ENCODE data around the gene NME4. TPM values are rescaled to one million over a fixed set of nuclear protein-coding genes. Genes with fewer than 3 reads are reported as not detected.

The NME4 gene
- total and polyA plus RNA-seq, 8 donors, result 72.3 to 199 (median 158) TPM

DNA sequence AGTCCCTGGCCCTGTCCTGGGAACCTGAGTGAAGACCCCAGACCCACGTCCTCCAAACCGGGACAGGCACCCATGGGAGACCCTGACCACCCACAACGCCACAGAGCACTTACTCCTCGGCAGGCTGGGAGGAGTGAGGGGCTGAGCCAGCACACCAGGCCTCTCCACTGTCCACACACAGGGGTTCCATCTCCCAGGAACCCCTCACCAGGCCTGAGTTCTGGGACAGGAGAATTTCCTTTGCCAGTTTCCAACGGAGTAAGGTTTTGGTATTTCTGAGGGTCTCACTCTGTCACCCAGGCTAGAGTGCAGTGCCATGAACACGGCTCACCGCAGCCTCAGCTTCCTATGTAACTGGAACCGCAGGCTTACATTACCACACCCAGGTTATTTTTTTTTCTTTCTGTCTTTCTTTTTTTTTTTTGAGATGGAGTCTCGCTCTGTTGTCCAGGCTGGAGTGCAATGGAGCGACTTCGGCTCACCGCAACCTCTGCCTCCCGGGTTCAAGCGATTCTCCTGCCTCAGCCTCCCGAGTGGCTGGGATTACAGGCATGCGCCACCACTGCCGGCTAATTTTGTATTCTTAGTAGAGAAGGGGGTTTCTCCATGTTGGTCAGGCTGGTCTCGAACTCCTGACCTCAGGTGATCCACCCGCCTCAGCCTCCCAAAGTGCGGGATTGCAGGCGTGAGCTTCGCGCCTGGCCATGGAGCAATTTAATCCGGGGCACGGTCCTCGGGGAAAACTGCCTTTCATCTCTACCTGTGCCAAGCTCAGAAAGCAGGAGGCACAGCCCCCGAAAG is 16.8 kb upstream of the NME4 start:
- no peak for DNase-seq
- Histone ChIP-seq H3K4me3 (peak overlapping the region; percentile 77 to 99), H3K4me1 (peaks cover 18 to 46% of the 10 kb centered on the region in 2 donors), H3K9me3 (no peaks in the 10 kb centered on the region), H3K36me3 (peaks cover 0 to 27% of the 10 kb centered on the region in 2 donors), H3K27me3 (no peaks in the 10 kb centered on the region), H3K27ac (peak overlapping the region; percentile 46 to 54)
- no peak for ATAC-seq
- TF ChIP-seq, protein P1, sequence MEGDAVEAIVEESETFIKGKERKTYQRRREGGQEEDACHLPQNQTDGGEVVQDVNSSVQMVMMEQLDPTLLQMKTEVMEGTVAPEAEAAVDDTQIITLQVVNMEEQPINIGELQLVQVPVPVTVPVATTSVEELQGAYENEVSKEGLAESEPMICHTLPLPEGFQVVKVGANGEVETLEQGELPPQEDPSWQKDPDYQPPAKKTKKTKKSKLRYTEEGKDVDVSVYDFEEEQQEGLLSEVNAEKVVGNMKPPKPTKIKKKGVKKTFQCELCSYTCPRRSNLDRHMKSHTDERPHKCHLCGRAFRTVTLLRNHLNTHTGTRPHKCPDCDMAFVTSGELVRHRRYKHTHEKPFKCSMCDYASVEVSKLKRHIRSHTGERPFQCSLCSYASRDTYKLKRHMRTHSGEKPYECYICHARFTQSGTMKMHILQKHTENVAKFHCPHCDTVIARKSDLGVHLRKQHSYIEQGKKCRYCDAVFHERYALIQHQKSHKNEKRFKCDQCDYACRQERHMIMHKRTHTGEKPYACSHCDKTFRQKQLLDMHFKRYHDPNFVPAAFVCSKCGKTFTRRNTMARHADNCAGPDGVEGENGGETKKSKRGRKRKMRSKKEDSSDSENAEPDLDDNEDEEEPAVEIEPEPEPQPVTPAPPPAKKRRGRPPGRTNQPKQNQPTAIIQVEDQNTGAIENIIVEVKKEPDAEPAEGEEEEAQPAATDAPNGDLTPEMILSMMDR (IDR thresholded peaks at IDR 0.05), result no peak
- intact Hi-C loops (cut with DNase I), result no loop called here

DNA sequence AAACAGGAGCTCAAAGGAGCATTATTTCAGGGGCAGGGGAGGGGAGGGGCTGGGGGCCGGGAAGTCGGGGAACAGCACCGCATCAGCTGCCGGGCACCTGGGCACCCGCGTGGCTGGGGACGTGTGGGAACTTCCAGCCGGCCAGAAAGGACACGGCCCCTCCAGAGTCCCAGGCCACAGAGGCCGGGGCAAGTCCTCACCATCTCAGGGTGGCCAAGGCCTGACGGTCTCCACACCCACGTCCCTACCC is 16.3 kb upstream of the NME4 start:
- no peaks in the 10 kb centered on the region for H3K9me3 ChIP-seq
- peaks cover 0 to 22% of the 10 kb centered on the region in 2 donors for H3K36me3 ChIP-seq
- H3K27me3 ChIP-seq, result no peaks in the 10 kb centered on the region
- peak overlapping the region in 1 of 2 donors; percentile 79 for H3K27ac ChIP-seq
- peak overlapping the region; percentile 77 to 99 for H3K4me3 ChIP-seq
- peaks cover 18 to 46% of the 10 kb centered on the region in 2 donors for H3K4me1 ChIP-seq
- TF ChIP-seq, protein P1 (IDR thresholded peaks at IDR 0.05), result no peak
- DNase-seq (peak in 1 of 4 donors; percentile 80), ATAC-seq (peak; percentile 6)
- intact Hi-C loops (cut with DNase I), result no loop called here

DNA sequence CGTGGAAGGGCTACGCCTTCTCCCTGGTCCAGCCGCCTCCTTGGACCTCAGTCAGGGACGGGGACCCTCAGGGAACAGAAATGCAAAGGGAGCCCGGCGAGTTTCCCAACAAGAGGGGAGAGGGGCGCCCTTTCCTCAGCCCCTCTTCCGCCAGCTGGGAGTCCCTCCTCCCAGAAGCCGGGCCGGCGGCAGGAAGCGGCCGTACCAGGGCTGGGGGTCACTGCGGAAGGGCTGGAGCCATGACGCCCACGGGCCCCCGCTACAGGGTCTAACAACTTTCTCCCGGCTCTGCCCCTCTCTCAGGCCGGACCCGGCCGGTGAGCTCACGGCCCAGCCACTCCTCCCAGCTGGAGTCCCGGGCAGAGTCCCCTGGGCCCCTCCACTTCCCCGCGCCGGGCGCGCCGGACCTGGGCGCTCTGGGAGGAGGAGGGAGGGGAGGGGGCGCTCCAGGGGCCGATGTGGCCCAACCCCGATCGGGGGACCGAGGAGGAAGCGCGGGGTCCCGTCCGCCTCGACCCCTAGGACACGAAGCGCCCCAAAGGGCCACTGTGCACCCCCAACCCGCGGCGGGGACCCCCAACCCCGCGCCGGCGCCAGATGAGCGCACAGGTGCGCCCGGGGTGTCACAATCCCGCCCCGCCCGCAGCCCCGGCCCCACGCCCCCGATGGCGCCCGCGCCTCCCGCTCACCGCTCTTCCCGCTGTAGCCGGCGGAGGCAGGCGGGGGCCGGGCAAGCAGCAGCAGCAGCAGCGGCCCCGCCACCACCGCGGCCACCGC is 15.8 kb upstream of the NME4 start:
- intact Hi-C loops (cut with DNase I), result no loop called here
- DNase-seq (peak in 1 of 4 donors; percentile 89), ATAC-seq (peak; percentile 11)
- Histone ChIP-seq H3K4me3 (peak overlapping the region; percentile 77 to 99), H3K9me3 (no peaks in the 10 kb centered on the region), H3K27me3 (no peaks in the 10 kb centered on the region), H3K36me3 (peaks cover 0 to 16% of the 10 kb centered on the region in 2 donors), H3K27ac (peak overlapping the region; percentile 39 to 79), H3K4me1 (peaks cover 18 to 46% of the 10 kb centered on the region in 2 donors)
- TF ChIP-seq, protein P1 (IDR thresholded peaks at IDR 0.05), result no peak

DNA sequence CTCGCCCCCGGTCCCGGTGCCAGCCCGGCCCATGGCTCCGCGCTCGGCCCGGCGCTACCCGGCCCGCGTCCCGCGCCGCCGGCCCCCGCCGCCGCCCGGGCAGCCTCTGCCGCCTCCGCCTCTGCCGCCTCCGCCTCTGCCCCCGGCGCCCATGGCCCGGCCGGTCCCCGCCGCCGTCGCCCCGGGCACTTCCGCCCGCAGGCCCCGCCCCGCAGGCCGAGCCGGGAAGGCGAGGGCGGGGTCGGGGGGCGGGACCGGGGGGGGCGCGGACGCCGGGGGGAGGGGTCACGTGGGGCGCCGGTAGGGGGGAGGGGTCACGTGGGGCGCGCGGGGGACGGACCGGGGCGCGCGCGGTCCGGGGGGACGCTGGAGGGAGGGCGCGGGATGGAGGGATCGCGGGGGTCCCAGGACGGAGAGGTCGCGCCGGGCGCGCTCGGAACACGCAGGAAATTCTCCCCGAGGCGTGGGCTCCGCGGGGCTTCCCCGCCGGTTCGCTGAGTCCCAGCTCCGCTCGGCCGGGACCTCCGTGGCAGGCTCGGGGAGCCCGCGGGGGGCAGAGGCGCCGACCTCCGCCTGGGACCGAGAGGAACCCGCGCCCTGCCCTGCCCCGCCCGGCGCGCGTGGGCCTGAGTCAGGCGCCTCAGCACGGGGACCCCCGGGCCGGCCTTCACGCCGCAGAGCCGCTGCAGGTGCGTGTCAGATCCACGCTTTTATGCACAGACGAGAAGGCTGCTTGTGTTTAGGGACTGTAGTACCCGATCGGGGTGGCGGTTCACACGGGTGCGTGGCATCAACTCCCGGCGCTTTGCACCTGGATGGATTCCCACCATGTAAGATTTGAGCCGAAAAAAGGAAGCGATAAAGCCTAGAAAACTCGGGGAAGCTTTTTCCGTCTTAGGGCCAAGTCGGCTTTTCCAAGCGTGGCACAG is 14.9 kb upstream of the NME4 start, which contains the start of gene PGAP6:
Gene PGAP6 (minus strand): TSS at position 190 of the 929 bp plus-strand sequence. CDS start 157 bp downstream, at position 33.
- Histone ChIP-seq H3K4me1 (peaks cover 18 to 46% of the 10 kb centered on the region in 2 donors), H3K36me3 (peaks cover 0 to 8% of the 10 kb centered on the region in 2 donors), H3K4me3 (peak within 1 kb of the TSS; percentile 77 to 99), H3K9me3 (no peaks in the 10 kb centered on the region), H3K27ac (peak within 1 kb of the TSS; percentile 69 to 79), H3K27me3 (no peaks in the 10 kb centered on the region)
- DNase-seq, result peak in 2 of 4 donors; percentile 59 to 92
- intact Hi-C loops (cut with DNase I), result no loop called here
- TF ChIP-seq, protein P1 (IDR thresholded peaks at IDR 0.05), result no peak
- peak; percentile 51 for ATAC-seq
